ENCODE results near the gene PLEK. TPM values are rescaled to one million over a fixed set of nuclear protein-coding genes. Genes with fewer than 3 reads are reported as not detected.

Gene PLEK
- total and polyA plus RNA-seq, 10 of the 15 experiments (the other 5 are each of a cell fraction or from before 2014, with no cell fraction given): 229 to 804 (median 362) TPM

- TF ChIP-seq NKRF (conservative IDR thresholded peaks at IDR 0.05) (no peak; the same call in 1 of the 2 replicates), JUNB (IDR thresholded peaks at IDR 0.05) (no peak; the same call in 1 of the 2 replicates), SUPT20H (IDR thresholded peaks at IDR 0.05; ENCODE audit: borderline replicate concordance, control insufficient read depth, low read depth, low read length) (no peak), CTCF (IDR thresholded peaks at IDR 0.05 in 2 of 3, conservative IDR thresholded peaks at IDR 0.05 in 1 of 3; ENCODE audit: control insufficient read depth in 2 of 3, extremely low read depth in 1 of 3, insufficient read depth in 1 of 3, low read depth in 3 of 3, low read length in 3 of 3) (peak; percentile 75 to 92 (median 81)), JUND (IDR thresholded peaks at IDR 0.05; ENCODE audit: low read depth, low read length) (no peak), ZSCAN29 (IDR thresholded peaks at IDR 0.05) (no peak), USF2 (IDR thresholded peaks at IDR 0.05; ENCODE audit: borderline replicate concordance, low read depth, low read length) (peak; percentile 71), TAF1 (IDR thresholded peaks at IDR 0.05; ENCODE audit: borderline replicate concordance, low read depth, low read length) (peak; percentile 86), NFYB (IDR thresholded peaks at IDR 0.05; ENCODE audit: insufficient read depth, low read depth, low read length) (no peak), EP300 (IDR thresholded peaks at IDR 0.05; ENCODE audit: borderline replicate concordance in 1 of 2, control insufficient read depth in 1 of 2, low read depth in 2 of 2, low read length in 2 of 2) (peak; percentile 34 to 68; a peak in 1 of 4 replicates), ZNF24 (IDR thresholded peaks at IDR 0.05) (peak; percentile 91), ZBED1 (IDR thresholded peaks at IDR 0.05; ENCODE audit: borderline replicate concordance) (peak; percentile 24; the same call in 1 of the 2 replicates), MTA3 (IDR thresholded peaks at IDR 0.05; ENCODE audit: borderline replicate concordance, low read length) (no peak), POLR2AphosphoS2 (IDR thresholded peaks at IDR 0.05; ENCODE audit: low read depth, low read length) (no peak), NRF1 (conservative IDR thresholded peaks at IDR 0.05; ENCODE audit: low read depth, low read length) (no peak), RBBP5 (conservative IDR thresholded peaks at IDR 0.05) (no peak), DPF2 (IDR thresholded peaks at IDR 0.05) (peak; percentile 35; the same call in 1 of the 2 replicates), ZBTB33 (IDR thresholded peaks at IDR 0.05) (no peak), RELA (IDR thresholded peaks at IDR 0.05; ENCODE audit: borderline replicate concordance, partially characterized antibody) (no peak), HDAC2 (IDR thresholded peaks at IDR 0.05) (no peak), RELB (IDR thresholded peaks at IDR 0.05; ENCODE audit: low read depth) (no peak; the same call in 1 of the 2 replicates), TCF7 (IDR thresholded peaks at IDR 0.05; ENCODE audit: borderline replicate concordance) (no peak), KAT2A (conservative IDR thresholded peaks at IDR 0.05; ENCODE audit: control insufficient read depth, low read depth, low read length) (no peak)
Observed at GRCh38 chr2:68362069-68362468, 3.0 kb upstream of the PLEK start (continued).

Data from GM12878 (cell line).